ENCODE measurements around the gene PNN.
"Not testable (repeated sequence)": the region's sequence is repeated elsewhere in the genome, so short reads cannot be mapped to it uniquely, and the experiment has no call there.

The PNN gene

DNA sequence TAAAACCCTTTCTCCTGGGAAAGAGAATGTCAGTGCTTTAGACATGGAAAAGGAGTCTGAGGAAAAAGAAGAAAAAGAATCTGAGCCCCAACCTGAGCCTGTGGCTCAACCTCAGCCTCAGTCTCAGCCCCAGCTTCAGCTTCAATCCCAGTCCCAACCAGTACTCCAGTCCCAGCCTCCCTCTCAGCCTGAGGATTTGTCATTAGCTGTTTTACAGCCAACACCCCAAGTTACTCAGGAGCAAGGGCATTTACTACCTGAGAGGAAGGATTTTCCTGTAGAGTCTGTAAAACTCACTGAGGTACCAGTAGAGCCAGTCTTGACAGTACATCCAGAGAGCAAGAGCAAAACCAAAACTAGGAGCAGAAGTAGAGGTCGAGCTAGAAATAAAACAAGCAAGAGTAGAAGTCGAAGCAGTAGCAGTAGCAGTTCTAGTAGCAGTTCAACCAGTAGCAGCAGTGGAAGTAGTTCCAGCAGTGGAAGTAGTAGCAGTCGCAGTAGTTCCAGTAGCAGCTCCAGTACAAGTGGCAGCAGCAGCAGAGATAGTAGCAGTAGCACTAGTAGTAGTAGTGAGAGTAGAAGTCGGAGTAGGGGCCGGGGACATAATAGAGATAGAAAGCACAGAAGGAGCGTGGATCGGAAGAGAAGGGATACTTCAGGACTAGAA, 6.1 kb downstream of the PNN start:
- no peak for DNase-seq (ENCODE audit: low read depth)

DNA sequence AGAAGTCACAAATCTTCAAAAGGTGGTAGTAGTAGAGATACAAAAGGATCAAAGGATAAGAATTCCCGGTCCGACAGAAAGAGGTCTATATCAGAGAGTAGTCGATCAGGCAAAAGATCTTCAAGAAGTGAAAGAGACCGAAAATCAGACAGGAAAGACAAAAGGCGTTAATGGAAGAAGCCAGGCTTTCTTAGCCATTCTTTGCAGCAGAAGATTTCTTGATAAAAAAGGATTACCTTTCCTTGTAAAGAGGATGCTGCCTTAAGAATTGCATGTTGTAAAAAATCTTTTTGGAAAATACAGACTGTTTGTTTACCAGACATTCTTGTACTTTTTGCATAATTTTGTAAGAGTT, 6.6 kb downstream of the PNN start:
- DNase-seq (ENCODE audit: low read depth) = no peak

DNA sequence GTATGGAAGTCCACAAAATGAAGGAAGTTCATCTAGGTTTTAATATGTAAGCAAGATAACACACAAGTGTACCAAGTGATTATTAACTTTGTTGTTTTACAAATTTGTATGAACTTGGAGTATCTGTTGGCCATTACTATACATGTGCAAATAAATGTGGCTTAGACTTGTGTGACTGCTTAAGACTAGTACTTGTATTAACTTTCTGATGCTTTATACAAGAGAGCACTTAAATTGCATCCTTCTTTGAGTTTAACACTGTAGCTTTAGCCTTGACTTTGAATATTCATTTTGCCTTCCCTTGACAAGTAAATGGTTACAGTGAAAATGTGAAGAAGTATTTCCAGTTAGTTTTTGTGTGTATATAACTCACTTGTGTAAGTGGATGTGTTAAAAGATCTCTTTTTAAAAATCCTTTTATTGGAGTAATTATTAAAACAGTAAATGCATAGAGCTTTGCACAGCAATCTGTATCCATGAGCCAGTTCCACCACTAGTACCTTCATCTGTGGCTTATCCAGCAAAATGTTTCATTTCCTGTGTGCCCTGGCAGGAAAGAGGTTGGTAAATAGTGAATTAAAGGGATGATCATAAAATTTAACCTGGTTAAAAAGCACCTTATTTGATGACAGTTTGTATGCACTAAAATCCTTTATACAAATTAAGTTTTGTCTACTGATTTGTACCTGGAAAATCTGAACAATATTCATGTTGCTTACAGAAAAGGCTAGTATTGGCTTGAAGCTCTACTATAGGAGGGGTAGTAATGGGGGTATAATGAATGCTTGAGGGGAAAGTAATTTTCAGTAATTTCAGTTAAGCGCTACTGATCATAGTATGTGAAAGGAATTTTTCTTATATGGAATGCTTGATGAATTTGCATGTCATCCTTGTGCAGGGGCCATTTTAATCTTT, 8.0 kb downstream of the PNN start:
- DNase-seq (ENCODE audit: low read depth) = no peak

DNA sequence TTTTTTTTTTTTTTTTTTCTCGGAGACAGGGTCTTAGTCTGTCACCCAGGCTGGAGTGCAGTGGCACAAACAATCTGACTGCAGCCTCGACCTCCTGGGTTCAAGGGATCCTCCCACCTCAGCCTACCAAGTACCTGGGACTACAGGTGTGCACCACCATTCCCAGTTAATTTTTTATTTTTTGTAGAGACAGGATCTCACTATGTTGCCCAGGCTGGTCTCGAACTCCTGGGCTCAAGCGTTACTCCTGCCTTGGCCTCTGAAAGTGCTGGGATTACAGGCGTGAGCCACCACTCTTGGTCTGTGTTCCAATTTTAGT, 8.6 kb downstream of the PNN start:
- not testable (repeated sequence) for DNase-seq (ENCODE audit: low read depth)

DNA sequence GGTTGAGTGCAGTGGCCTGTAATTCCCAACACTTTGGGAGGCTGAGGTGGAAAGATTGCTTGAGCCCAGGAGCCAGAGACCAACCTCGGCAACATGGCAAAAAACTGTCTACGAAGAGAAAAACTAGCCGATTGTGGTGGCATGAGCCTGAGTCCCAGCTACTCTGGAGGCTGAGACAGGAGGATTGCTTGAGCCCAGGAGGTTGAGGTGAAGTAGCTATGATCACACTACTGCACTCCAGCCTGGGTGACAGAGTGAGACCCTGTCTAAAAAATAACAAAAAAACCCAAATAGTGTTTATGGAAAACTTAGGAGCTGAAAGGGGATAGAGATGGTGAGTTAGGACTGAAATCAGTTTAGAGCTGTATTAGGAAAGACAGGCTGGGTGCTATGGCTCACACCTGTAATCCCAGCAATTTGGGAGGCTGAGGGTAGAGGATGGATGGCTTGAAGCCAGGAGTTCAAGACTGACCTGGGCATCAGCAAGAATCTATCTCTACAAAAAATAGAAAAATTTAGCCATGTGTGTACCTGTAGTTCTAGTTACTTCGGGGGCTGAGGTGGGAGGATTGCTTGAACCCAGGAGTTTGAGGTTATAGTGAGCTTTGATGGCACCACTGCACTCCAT, 9.7 kb downstream of the PNN start:
- DNase-seq (ENCODE audit: low read depth) = no peak

DNA sequence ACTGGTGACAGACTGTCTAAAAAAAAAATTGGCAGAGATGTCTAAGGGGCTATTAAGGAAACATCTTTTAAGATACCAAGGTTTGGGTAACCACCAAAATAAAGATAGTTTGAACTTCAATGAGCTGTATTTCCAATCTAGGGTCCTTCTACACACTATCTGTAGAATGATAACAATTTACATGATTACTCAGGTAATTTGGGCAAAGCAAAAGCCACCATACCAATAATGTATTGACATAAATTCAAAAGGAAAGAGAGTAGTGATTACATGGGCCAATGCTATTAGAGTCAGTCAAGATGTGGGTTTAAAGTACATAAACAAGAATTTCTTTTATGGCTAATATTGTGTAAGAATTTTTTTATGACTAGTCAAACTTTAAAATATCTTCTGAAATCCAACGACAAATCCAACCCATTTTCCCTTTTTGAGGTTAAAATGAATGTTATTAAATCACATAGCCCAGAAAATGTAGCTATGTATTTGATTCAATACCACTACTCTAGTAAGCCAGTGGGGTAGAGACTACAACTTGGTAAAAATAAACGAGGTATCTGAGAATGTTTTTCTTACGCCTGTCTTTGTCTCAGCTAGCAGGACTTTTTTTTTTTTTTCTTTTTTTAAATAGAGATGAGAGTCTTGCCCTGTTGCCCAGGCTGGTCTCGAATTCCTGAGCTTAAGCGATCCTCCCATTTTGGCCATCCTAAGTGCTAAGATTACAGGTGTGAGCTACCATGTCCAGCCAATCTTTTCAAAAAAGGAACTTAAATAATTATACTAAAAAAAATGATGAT, 10.4 kb downstream of the PNN start:
- DNase-seq (ENCODE audit: low read depth) = no peak

DNA sequence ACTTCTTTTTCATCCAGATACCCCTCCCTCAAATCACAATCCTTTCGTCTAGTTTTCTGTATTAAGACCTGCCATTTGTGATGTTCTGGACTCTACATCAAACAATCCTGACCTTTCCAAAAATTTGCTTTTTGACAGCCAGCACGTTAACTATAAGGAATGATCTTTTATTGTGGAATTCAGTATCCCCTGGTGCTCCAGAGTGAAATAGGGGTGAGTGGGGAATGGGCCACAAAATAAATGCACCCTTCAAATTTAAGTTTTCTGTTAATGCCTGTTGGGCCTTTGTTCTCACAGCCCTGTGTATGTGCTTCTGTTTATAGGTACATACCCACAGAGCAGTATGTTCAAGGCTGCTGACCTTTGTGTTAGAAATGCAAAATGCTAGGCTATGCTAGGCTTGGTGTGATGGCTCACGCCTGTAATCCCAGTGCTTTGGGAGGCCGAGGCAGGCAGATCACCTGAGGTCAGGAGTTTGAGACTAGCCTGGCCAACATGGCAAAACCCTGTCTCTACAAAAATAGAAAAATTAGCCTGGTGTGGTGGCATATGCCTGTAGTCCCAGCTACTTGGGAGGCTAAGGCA, 12.0 kb downstream of the PNN start:
- DNase-seq (ENCODE audit: low read depth) = no peak

DNA sequence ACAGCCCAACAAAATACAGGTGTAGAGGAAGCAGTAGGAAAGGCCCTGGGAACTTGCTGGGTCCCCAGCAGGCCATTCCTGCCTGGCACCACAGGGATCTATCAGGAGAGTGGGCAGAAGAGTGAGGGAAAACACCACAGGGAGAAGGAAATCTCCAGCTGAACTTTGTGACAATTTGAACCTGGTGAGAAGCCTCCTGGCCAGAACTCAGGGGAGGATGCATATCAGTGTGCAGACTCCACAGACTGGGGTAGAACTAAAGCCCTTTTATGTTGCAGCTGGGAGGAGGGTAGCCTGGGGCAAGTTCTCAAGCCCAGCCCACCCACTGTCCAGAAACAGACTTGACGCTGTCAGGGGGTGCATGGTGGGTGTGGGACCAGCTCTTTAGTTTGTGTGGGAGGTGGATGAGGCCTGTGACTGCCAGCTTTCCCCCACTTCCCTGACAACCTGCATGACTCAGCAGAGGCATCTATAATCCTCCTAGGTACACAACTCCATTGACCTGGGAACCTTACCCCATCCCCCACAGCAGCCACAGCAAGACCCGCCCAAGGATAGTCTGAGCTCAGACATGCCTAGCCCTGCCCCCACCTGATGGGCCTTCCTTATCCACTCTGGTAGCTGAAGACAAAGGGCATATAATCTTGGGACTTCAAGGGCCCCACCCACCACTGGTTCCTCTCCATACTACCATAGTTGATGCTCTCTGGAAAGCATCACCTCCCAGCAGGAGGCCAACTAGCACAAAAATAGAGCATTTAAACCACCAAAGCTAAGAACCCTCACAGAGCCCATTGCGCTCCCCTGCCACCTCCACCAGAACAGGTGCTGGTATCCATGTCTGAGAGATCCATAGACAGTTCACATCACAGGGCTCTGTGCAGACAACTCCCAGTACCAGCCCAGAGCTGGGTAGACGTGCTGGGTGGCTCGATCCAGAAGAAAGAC, 28.9 kb downstream of the PNN start:
- DNase-seq (ENCODE audit: low read depth) = no peak

DNA sequence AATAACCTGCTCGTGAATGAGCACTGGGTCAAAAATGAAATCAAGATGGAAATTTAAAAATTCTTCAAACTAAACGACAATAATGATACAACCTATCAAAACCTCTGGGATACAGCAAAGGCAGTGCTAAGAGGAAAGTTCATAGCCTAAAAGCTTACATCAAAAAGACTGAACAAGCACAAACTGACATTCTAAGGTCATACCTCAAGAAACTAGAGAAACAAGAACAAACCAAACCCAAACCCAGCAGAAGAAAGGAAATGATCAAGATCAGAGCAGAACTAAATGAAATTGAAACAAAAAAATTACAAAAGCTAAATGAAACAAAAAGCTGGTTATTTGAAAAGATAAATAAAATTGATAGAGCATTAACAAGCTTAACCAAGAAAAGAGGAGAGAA, 32.4 kb downstream of the PNN start:
- not testable (repeated sequence) for DNase-seq (ENCODE audit: low read depth)

DNA sequence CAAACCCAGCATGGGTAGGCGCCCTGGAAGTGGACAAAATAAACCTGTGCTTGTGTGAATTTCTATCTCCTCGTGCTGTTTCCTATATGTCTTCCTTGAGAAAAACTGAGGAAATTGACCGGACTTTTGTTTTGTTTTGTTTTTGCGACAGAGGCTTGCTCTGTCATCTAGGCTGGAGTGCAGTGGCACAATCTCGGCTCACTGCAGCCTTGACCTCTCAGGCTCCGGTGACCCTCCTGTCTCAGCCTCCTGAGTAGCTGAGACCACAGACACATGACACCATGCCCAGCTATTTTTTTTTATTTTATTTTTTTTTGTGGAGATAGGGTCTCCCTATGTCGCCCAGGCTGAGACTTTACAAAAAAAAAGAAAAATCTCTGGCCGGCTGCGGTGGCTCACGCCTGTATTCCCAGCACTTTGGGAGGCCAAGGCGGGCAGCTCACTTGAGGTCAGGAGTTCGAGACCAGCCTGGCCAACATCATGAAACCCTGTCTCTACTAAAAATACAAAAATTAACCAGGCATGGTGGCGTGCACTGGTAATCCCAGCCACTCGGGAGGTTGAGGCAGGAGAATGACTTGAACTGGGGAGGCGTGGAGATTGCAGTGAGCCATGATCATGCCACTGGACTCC, 36.2 kb downstream of the PNN start:
- DNase-seq (ENCODE audit: low read depth) = no peak

DNA sequence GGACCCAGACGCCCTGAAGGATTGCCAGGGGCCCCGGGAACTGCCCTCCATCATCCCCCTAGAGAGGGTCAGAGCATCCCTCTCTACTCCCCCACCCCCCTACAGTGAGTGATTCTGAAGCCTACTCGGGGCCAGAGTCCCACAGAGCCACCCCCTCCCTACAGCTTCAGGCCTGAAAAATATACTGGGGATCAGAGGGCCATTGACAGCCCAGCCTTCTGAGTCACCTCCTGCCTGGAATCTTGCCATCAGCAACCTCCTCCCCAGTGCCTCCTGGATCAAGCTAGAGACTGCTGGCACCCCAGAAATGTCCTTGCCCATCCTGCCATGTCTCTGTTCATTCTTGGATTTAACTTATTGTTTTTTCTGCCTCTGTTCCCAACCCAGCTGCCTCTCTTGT, 37.0 kb downstream of the PNN start:
- DNase-seq (ENCODE audit: low read depth) = peak; percentile 29

DNA sequence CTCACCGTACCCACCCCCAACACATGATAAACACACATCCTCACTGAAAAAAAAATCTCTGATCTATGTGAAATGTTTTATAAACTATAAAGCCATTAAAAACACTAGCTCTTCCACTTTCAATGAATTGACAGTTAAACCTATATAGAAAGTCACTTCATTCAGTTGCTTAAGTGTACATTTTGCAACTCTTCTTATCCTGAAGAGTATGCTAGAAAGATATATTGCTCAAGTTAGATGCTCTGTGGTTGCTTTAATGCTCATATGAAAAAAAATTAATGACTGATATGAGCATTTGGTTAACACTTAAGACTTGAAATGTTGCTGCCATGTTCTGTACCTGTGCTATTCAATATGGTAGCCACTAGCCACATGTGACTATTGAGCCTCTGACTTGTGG, 37.6 kb downstream of the PNN start:
- DNase-seq (ENCODE audit: low read depth) = no peak

DNA sequence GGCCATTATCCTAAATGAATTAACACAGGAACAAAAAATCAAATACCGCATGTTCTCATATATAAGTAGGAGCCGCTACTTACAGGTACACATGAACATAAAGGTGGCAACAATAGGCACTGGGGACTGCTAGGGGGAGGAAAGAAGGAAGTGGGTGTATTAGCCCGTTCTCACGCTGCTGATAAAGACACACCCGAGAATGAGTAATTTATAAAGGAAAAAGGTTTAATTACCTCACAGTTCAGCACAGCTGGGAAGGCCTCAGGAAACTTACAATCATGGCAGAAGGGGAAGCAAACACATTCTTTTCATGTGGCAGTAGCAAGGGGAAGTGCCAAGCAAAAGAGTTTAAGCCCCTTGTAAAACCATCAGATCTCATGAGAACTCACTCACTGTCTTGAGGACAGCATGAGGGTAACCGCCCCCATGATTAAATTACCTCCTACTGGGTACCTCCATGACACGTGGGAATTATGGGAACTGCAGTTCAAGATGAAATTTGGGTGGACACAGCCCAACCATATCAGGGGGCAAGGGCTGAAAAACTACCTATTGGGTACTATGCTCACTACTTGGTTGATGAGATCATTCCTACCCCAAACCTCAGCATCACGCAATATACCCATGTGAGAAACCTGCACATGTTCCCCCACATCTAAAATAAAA, 42.3 kb downstream of the PNN start:
- DNase-seq (ENCODE audit: low read depth) = no peak

DNA sequence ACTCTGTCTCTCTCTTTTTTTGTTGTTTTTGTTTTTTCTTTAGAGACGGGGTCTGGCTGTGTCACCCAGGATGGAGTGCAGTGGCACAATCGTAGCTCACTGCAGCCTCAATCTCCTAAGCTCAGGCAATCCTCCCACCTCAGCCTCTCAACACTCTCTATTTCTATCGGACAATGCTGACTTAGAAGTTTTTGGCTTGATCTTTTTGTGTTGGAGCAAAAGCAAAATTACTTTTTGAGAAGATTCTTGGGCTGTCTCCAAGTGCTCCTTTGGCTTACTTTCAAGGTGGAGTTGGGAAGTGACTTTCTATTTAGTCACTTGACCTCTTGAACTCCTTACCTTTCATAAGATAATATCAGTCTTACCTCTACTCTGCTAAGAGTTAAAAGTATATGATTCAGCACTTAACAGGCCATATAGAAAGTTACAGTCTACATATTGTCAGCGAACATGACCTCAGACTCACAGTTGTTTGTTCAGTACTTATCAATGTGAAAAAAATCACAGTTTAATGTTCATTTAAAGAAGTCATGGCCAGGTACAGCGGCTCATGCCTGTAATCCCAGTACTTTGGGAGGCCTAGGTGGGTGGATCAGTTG, 43.2 kb downstream of the PNN start:
- DNase-seq (ENCODE audit: low read depth) = peak; percentile 9

DNA sequence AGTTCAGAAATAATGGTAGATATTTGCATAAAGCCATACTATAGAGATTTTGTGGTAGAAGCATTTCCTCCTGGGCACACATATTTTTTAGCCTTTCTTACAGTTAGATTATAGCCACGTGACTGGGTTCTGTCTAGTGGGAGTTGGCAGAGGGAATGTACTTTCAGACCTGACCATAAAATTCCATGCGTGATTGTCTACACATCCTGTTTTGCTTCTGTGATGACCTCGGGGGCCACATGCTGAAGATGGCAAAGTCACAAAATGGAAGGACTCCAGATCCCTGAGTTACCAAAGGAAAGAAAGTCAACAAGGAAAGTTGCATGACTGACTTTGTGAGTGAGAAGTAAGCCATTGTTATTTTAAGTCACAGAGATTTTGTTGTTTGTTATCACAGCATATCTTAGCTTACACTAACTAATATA, 44.0 kb downstream of the PNN start:
- DNase-seq (ENCODE audit: low read depth) = peak; percentile 58

DNA sequence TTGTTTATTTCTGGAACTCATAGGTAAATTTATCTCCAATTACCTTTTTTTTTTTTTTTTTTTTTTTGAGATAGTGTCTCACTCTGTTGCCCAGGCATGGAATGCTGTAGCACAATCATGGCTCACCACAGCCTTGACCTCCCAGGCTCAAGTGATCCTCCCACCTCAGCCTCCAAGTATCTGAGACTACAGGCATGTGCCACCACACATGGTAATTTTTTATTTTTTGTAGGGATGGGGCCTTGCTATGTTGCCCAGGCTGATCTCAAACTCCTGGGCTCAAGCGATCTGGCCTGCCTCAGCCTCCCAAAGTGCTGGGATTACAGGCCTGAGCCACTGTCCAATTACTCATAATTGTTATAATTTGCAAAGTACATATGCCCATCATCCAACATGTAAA, 45.4 kb downstream of the PNN start:
- DNase-seq (ENCODE audit: low read depth) = not testable (repeated sequence)

DNA sequence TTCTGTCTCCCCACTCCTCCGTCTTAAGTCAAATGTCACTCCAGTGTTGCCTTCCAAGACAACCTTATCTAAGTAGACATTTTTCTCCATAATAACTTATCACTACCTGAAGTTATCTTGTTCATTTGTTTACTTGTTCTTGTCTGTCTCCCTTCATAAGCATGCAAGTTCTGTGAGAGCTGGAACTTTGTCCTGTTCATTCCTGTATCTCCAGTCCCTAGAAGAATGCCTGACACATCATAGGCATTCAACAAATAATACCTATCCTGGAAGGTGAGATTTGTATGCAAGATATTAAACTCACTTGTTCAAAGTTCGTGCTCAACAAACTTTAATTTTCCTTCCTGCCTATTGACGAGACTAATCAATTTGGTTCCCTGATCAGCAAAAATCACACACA, 53.0 kb downstream of the PNN start:
- DNase-seq (ENCODE audit: low read depth) = no peak

DNA sequence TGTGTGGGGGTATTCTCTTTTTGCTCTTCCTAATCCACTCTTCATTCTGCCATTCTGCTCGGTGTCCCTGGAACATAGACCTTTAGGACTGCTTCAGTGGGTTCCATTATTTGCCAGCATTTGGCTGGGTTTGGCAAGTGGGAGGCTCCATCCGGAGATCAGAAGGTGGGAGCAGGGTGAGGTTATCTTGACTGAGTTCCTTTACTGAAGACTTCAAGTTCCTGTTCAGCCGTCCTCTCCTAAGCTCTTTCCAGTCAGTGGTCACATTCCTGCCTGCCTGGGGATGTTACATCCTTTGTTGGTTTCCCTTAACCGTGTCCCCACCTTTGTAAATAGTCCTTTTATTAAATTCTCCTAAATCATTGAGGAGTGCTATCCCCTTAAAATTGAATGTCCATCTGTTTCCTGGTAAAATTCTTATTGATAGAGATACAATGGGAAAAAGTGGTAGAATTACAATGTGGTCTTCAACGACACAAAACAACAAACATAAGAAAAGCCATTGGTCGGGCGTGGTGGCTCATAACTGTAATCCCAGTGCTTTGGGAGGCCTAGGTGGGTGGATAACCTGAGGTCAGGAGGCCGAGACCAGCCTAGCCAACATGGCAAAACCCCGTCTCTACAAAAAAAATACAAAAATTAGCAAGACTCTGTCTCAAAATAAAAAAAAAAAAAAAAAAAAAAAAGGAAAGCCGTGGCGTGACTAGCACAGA, 53.6 kb downstream of the PNN start:
- DNase-seq (ENCODE audit: low read depth) = no peak

DNA sequence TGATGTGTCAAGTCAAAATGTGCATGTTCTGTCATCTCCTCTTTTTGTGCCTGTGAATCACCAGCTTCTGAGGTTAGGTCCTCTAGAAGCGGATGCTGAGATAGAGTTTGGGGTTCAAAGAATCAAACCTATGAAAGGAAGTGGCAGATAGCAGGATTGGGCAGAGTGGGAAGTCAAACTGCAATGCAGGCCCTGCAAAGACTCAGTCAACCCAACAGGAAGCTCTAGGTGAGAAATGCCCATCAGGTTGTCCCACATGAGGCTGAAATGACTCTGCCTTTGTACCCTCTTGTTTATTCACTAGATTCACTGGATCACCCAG, 54.1 kb downstream of the PNN start:
- DNase-seq (ENCODE audit: low read depth) = peak; percentile 1
